Measurements from ENCODE around the gene APMAP.

Gene APMAP

GRCh38 chr20:24916412-24916811 is 76.1 kb downstream of the APMAP start:
- no peak for TF ChIP-seq GATA2 (IDR thresholded peaks at IDR 0.05; ENCODE audit: low read depth, low read length)
- no peak for TF ChIP-seq GATA3 (IDR thresholded peaks at IDR 0.05; ENCODE audit: low read depth, low read length)

GRCh38 chr20:24915892-24916291 is 76.7 kb downstream of the APMAP start:
- no peak for TF ChIP-seq GATA2 (IDR thresholded peaks at IDR 0.05; ENCODE audit: low read depth, low read length)
- TF ChIP-seq GATA3 (IDR thresholded peaks at IDR 0.05; ENCODE audit: low read depth, low read length) = no peak

GRCh38 chr20:24915440-24915839 is 77.1 kb downstream of the APMAP start:
- TF ChIP-seq GATA2 (IDR thresholded peaks at IDR 0.05; ENCODE audit: low read depth, low read length) = no peak
- no peak for TF ChIP-seq GATA3 (IDR thresholded peaks at IDR 0.05; ENCODE audit: low read depth, low read length)

GRCh38 chr20:24914388-24915241 is 77.9 kb downstream of the APMAP start:
- no peak for TF ChIP-seq GATA2 (IDR thresholded peaks at IDR 0.05; ENCODE audit: low read depth, low read length)
- no peak for TF ChIP-seq GATA3 (IDR thresholded peaks at IDR 0.05; ENCODE audit: low read depth, low read length)

- TF ChIP-seq GATA3 (IDR thresholded peaks at IDR 0.05; ENCODE audit: low read depth, low read length) (no peak), GATA2 (IDR thresholded peaks at IDR 0.05; ENCODE audit: low read depth, low read length) (no peak)
Measured at GRCh38 chr20:24913076-24913628, 79.4 kb downstream of the APMAP start.

Measured in SH-SY5Y (cell line).